ENCODE results near the gene RARA.

DNA sequence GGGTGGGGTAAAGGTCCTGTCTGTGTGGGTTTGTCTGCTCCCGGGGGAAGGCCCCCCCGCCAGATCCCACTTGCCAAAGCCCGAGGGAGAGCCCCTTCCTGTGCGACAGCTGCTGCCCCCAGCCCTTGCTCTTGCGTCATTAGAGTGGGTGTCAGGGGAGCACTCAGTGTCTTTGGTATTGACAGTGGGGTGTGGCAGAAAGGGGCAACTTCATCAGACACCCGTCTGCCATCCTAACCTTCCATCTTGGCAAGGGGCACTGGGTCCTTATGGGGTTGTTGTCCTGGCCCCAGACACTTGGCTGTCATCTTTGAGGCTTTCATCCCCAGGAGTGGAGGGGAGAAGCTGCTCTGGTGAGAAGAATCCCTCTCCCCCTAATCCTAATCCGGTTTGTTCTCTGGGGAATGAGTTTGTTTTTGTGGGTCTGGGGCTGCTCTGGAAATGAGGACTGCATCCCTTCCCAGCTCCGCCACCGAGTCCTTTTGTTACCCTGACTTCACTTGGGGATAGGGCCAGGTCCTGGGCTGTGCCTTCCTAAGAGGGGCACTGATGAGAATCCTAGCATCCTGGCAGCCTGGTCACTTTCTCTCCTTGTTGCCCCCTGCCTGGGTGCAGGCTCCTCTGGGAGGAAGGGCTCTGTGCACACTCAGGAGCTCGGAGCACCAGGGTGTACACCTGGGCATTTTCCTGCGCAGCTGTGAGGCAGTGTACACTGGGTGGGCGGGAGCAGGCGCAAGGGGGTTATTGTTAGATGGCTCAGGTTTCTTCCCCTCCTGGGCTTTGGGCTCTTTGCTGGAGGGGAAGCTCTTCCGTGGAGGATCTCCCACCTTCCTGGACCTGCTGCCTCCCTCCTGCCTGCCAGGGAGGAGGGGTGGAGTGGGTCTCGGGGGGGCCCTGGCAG lies 34.5 kb downstream of the RARA start:
- TF ChIP-seq GATA3 (IDR thresholded peaks at IDR 0.05; ENCODE audit: low read depth, low read length) = no peak
- TF ChIP-seq GATA2 (IDR thresholded peaks at IDR 0.05; ENCODE audit: low read depth, low read length) = no peak

Measured in SH-SY5Y (cell line).